Mucosa of descending colon (tissue), 3 donors: Measurements from ENCODE around the gene UPP1. TPM values are rescaled to one million over a fixed set of nuclear protein-coding genes. Genes with fewer than 3 reads are reported as not detected.

Experiments used
- ATAC-seq: fragments of 200-7000 bp; cut with Tn5 transposase; one replicate; pipeline ENCODE4 v1.9.1; 2020; ENCODE audit warnings: mild to moderate bottlenecking, moderate library complexity
- DNase-seq, 3 donors: peaks; one replicate each; pipeline ENCODE4 v3.0.0-alpha.2; 2020
- H3K36me3 ChIP-seq: fragments of 200-600 bp; one replicate; pipeline ENCODE4 v1.8.0; 2021; ENCODE audit warnings: low read depth, mild to moderate bottlenecking
- H3K4me1 ChIP-seq: fragments of 200-600 bp; one replicate; pipeline ENCODE4 v1.8.0; 2021; ENCODE audit warnings: low read depth, mild to moderate bottlenecking
- H3K4me3 ChIP-seq: fragments of 200-600 bp; one replicate; pipeline ENCODE4 v1.8.0; 2021; ENCODE audit warnings: mild to moderate bottlenecking
- H3K9me3 ChIP-seq: fragments of 200-600 bp; one replicate; pipeline ENCODE4 v1.8.0; 2021; ENCODE audit warnings: mild to moderate bottlenecking
- intact Hi-C, 2 donors: fragments of 100-400 bp; cut with DNase I in 1 of 2; cut with micrococcal nuclease in 1 of 2; formaldehyde crosslinking; loops; one replicate each; pipeline versions ENCODE4 v1.11.0 to v1.11.1; 2022; cut with DNase I, micrococcal nuclease
- total RNA-seq, 3 donors: library from RNA; stranded (reverse); fragmentation: NEBNext Ultra II Directional in 2 of 3; extraction: Animal tissue kit (Norgen Biotek cat#: 25700) in 2 of 3; gene quantifications; one replicate each; pipeline versions ENCODE4 v1.2.1 to v1.2.4, GENCODE V29; 2021 to 2023
- TF ChIP-seq, protein P1 (sequence below): fragments of 200-600 bp; IDR thresholded peaks from one replicate; pipeline ENCODE4 v1.8.0; 2022; ENCODE audit warnings: antibody characterized with exemption, mild to moderate bottlenecking
- donor health status: DM: no; HTN: no; CAD: no; lungs with moderate emphysema.
- donor health status: DM: no; HTN: no; CAD: no.
- donor health status: DM: no; HTN: yes; CAD: no.

The UPP1 gene
- total RNA-seq, 3 donors from 2014 or later, result 30.7 to 63.6 (median 51.0) TPM

DNA sequence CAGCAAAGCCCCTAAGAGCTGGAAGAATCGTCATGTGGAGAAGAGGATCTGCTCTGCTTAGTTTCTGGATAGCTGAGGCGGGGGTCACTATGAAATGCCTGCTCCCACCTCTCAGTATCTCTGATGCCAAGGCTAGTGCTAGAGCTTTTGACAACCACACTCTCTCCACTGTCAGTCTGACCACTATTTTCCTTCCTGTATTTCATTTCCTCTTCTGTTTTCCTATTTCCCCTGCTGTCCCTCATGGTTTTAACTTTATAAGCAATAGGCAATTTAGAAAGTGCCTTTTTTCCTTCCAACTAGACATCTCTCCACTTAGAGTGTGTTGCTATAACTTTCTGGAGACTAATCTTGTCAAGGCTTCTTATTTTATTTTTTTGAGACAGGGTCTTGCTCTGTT is 30.1 kb upstream of the UPP1 start:
- no peak for ATAC-seq
- H3K4me3 ChIP-seq, result no peak overlapping the region
- H3K36me3 ChIP-seq, result no peaks in the 10 kb centered on the region
- no peaks in the 10 kb centered on the region for H3K9me3 ChIP-seq
- H3K4me1 ChIP-seq, result no peaks in the 10 kb centered on the region
- intact Hi-C loops, result no loop called here
- TF ChIP-seq, protein P1, sequence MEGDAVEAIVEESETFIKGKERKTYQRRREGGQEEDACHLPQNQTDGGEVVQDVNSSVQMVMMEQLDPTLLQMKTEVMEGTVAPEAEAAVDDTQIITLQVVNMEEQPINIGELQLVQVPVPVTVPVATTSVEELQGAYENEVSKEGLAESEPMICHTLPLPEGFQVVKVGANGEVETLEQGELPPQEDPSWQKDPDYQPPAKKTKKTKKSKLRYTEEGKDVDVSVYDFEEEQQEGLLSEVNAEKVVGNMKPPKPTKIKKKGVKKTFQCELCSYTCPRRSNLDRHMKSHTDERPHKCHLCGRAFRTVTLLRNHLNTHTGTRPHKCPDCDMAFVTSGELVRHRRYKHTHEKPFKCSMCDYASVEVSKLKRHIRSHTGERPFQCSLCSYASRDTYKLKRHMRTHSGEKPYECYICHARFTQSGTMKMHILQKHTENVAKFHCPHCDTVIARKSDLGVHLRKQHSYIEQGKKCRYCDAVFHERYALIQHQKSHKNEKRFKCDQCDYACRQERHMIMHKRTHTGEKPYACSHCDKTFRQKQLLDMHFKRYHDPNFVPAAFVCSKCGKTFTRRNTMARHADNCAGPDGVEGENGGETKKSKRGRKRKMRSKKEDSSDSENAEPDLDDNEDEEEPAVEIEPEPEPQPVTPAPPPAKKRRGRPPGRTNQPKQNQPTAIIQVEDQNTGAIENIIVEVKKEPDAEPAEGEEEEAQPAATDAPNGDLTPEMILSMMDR, result no peak
- DNase-seq, result no peak

DNA sequence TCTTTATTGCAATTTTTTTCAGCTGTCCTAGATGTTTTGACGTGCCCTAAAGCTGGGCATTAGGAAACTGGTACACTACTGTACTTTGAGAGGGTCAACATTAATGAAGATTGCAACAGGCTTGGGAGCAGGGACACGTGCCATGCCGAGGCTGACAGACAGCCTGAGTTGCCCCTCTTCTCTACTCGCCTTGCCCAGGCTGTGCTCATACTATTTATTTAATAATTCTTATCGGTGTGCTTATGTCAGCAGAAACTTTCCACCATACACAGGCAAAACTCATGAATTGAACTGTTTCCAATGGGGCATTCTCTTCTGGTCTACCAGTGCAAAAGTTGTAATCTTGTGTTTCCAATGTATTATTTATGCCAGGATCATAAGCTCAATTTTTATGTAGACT is 29.4 kb upstream of the UPP1 start:
- no peaks in the 10 kb centered on the region for H3K9me3 ChIP-seq
- TF ChIP-seq, protein P1, result no peak
- no peaks in the 10 kb centered on the region for H3K36me3 ChIP-seq
- no peak for DNase-seq
- no peak for ATAC-seq
- intact Hi-C loops, result no loop called here
- no peaks in the 10 kb centered on the region for H3K4me1 ChIP-seq
- no peak overlapping the region for H3K4me3 ChIP-seq

DNA sequence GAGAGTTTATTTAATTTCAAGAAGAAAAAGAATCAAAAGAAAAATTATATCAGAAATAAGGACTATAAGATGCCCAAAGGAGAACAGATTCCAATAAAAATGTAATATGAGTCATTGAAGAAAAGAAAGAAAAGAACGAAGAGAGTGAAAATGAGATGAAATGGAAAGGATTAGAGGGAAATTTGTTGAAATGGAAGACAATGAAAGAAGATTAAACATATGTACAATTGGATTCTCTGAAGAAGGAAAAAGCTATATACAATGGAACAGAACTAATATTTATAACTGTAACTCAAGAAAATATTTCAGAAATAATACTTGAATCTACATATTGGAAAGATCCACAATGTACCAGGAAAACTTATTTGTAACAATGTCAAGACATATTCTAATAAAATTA is 25.1 kb upstream of the UPP1 start:
- no peaks in the 10 kb centered on the region for H3K9me3 ChIP-seq
- H3K36me3 ChIP-seq, result no peaks in the 10 kb centered on the region
- DNase-seq (no peak), ATAC-seq (no peak)
- no peak overlapping the region for H3K4me3 ChIP-seq
- intact Hi-C loops, result no loop called here
- TF ChIP-seq, protein P1, result no peak
- H3K4me1 ChIP-seq, result no peaks in the 10 kb centered on the region

DNA sequence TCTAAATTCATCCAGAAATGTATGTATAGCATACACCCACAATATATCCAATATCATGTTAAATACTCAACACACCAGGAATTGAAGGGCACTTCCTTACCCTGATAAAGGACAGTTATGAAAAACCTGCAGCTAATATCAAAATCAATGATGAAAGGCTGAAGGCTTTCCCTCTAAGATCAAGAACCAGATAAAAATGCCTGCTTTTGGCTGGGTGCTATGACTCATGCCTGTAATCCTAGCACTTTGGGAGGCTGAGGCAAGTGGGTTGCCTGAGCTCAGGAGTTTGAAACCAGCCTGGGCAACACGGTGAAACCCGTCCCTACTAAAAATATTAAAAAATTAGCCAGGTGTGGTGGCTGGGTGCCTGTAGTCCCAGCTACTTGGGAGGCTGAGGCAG is 21.6 kb upstream of the UPP1 start:
- ATAC-seq (no peak), DNase-seq (no peak)
- TF ChIP-seq, protein P1, result no peak
- H3K9me3 ChIP-seq, result no peaks in the 10 kb centered on the region
- H3K4me3 ChIP-seq, result no peak overlapping the region
- H3K36me3 ChIP-seq, result no peaks in the 10 kb centered on the region
- no peaks in the 10 kb centered on the region for H3K4me1 ChIP-seq
- intact Hi-C loops, result no loop called here

DNA sequence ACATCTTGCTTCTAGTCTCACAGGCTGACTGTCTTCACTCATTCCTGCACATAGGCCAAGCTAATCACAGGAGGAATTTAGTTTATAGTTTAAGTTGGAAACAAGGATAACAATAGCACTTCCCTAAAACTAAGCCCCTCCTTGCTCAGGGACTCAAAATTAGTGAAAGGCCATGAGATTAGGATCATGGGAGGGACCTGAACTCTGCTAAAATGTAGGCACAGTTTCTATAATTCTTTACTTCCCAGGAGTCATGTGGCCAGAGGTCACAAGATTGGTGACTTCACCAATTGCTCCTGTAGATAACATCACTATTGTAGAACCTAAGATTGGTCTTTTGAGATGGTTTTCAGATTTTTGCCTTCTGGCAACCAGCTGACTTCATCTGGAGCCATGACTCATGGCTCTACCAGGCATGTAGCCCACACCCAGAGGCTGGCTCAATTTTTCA is 14.8 kb upstream of the UPP1 start:
- DNase-seq, result no peak
- TF ChIP-seq, protein P1, result no peak
- Histone ChIP-seq H3K4me3 (no peak overlapping the region), H3K36me3 (no peaks in the 10 kb centered on the region), H3K9me3 (no peaks in the 10 kb centered on the region), H3K4me1 (peaks cover 13% of the 10 kb centered on the region)
- intact Hi-C loops, result no loop called here
- ATAC-seq, result no peak

DNA sequence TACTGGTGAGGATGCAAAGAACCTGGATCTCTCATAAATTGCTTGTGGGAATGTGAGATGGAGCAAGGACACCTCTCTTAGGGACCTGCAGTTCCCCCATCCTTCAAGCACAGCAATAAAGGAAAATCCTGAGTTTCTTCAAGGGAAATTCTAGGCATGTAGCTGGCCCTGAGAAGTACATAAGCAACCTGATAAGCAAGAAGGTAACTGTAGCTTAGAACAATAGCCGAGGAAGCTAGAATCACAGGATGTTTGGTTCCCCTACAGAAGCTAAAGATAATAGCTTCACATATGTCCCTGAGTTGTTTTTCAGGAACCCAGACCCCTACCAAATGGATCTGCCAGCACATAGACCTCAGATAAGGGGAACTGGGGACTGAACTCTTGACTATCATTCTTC is 11.6 kb upstream of the UPP1 start:
- ATAC-seq (no peak), DNase-seq (no peak)
- Histone ChIP-seq H3K9me3 (no peaks in the 10 kb centered on the region), H3K4me3 (no peak overlapping the region), H3K4me1 (peaks cover 13% of the 10 kb centered on the region), H3K36me3 (no peaks in the 10 kb centered on the region)
- TF ChIP-seq, protein P1, result no peak
- intact Hi-C loops, result no loop called here
